ENCODE measurements around the gene ADAM23. TPM values are rescaled to one million over a fixed set of nuclear protein-coding genes. Genes with fewer than 3 reads are reported as not detected.

The ADAM23 gene
- total and polyA plus RNA-seq, 2 of the 13 experiments (the other 11 are each of a cell fraction or from before 2014, with no cell fraction given): 0.04 TPM; not detected in 1

GRCh38 chr2:206478340-206478739 lies 35.0 kb downstream of the ADAM23 start:
- POLR2A ChIA-PET: no interaction called here
- DNase-seq (ENCODE audit: low spot score): no peak
- 12% methylated on average over 3 of the region's 3 CpGs for whole genome bisulfite sequencing (ENCODE audit: low lambda C conversion rate)

DNA sequence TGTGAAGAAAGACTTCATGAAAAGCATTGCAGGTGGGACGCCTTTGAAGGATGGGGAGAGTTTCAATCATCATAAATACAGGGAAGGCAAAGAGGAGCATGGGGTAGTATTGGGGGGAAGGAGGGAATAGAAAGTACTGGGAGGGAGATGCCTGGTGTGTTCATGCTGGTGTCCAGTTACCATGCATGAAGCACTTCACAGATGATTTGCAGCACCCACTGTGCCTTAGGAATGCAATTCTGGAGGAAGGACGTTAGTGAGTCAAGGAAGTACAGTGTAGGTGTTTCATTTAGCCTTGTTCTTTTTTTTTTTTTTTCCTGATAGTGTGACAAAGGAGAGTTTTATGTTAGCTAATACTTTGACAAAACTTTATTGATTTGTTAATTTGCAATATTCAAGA lies 36.8 kb downstream of the ADAM23 start:
- DNase-seq (ENCODE audit: low spot score) (no peak), ATAC-seq (no peak), FAIRE-seq (no peak)
- no TSS peak for BruUV-seq (replicated peaks)
- Histone ChIP-seq H3K27ac (ENCODE audit: extremely low read length, insufficient read depth, low read length) (no peak overlapping the region), H3K36me3 (replicated peaks in 1 of 2; ENCODE audit: control insufficient read depth in 1 of 2, insufficient read depth in 2 of 2, low read length in 2 of 2) (no peaks in the 10 kb centered on the region), H3K4me2 (ENCODE audit: low read depth, low read length) (no peak overlapping the region), H2AFZ (ENCODE audit: low read length) (no peak overlapping the region), H3K4me1 (ENCODE audit: insufficient read depth, low read length) (no peaks in the 10 kb centered on the region), H3K9ac (ENCODE audit: insufficient read depth, low read depth, low read length) (no peak overlapping the region), H3K27me3 (ENCODE audit: control insufficient read depth in 1 of 2, insufficient read depth in 2 of 2, low read length in 2 of 2) (no peaks in the 10 kb centered on the region), H4K20me1 (ENCODE audit: insufficient read depth, low read length) (no peaks in the 10 kb centered on the region), H3K79me2 (ENCODE audit: insufficient read depth, low read length) (no peaks in the 10 kb centered on the region), H3K4me3 (replicated peaks in 1 of 3; ENCODE audit: insufficient read depth in 1 of 3, low read depth in 2 of 3, low read length in 3 of 3) (no peak overlapping the region), H3K9me3 (ENCODE audit: low read length) (no peaks in the 10 kb centered on the region)
- CTCF ChIA-PET (ENCODE audit: low intra/inter-chr PET ratio, low total read pairs): no interaction called here
- in situ Hi-C loops (cut with HindIII; ENCODE audit: extremely low pct_ligation_motif_present, low pct_unique_long_range_greater_than_20kb) (no loop called here), intact Hi-C loops (cut with micrococcal nuclease; ENCODE audit: unreplicated experiment) (loop anchor here (1.0 kb wide), 1 partner anchor 48 kb away; no protein-coding TSS in a partner anchor)
- POLR2A ChIA-PET: no interaction called here
- whole genome bisulfite sequencing (ENCODE audit: low lambda C conversion rate): 0% methylated on average over 2 of the region's 2 CpGs
- no peak for TF ChIP-seq ZBTB21 (CRISPR knock-in tag; IDR thresholded peaks at IDR 0.05)
- no peak for TF ChIP-seq JARID2 (CRISPR knock-in tag; IDR thresholded peaks at IDR 0.05; ENCODE audit: insufficient replicate concordance)
- TF ChIP-seq MYC (CRISPR knock-in tag; IDR thresholded peaks at IDR 0.05; ENCODE audit: borderline replicate concordance): no peak
- no peak for TF ChIP-seq MIER3 (CRISPR knock-in tag; IDR thresholded peaks at IDR 0.05; ENCODE audit: borderline replicate concordance)
- TF ChIP-seq EP300 (IDR thresholded peaks at IDR 0.05; ENCODE audit: low read depth in 2 of 2, low read length in 2 of 2): no peak
- no peak for TF ChIP-seq EP300 (CRISPR knock-in tag; IDR thresholded peaks at IDR 0.05; ENCODE audit: borderline replicate concordance)
- TF ChIP-seq CBX5 (CRISPR knock-in tag; IDR thresholded peaks at IDR 0.05; ENCODE audit: borderline replicate concordance): no peak
- TF ChIP-seq HIVEP1 (CRISPR knock-in tag; IDR thresholded peaks at IDR 0.05): no peak
- no peak for TF ChIP-seq SAP130 (CRISPR knock-in tag; IDR thresholded peaks at IDR 0.05; ENCODE audit: low read depth)
- no peak for TF ChIP-seq ARNT (IDR thresholded peaks at IDR 0.05)
- no peak for TF ChIP-seq SP4 (CRISPR knock-in tag; IDR thresholded peaks at IDR 0.05)
- no peak for TF ChIP-seq HMG20A (CRISPR knock-in tag; IDR thresholded peaks at IDR 0.05; ENCODE audit: borderline replicate concordance)
- no peak for TF ChIP-seq ZNF562 (CRISPR knock-in tag; IDR thresholded peaks at IDR 0.05; ENCODE audit: borderline replicate concordance)
- TF ChIP-seq ZNF7 (CRISPR knock-in tag; IDR thresholded peaks at IDR 0.05): no peak
- TF ChIP-seq E2F1 (CRISPR knock-in tag; IDR thresholded peaks at IDR 0.05): no peak
- TF ChIP-seq, protein P1, sequence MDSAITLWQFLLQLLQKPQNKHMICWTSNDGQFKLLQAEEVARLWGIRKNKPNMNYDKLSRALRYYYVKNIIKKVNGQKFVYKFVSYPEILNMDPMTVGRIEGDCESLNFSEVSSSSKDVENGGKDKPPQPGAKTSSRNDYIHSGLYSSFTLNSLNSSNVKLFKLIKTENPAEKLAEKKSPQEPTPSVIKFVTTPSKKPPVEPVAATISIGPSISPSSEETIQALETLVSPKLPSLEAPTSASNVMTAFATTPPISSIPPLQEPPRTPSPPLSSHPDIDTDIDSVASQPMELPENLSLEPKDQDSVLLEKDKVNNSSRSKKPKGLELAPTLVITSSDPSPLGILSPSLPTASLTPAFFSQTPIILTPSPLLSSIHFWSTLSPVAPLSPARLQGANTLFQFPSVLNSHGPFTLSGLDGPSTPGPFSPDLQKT (CRISPR knock-in tag; IDR thresholded peaks at IDR 0.05; ENCODE audit: borderline replicate concordance): no peak

More at GRCh38 chr2:206478340-206478739, 35.0 kb downstream of the ADAM23 start:
- H2AFZ ChIP-seq (ENCODE audit: low read length): no peak overlapping the region
- BruUV-seq (replicated peaks): no TSS peak
- H3K27me3 ChIP-seq (ENCODE audit: control insufficient read depth in 1 of 2, insufficient read depth in 2 of 2, low read length in 2 of 2): no peaks in the 10 kb centered on the region
- TF ChIP-seq CREB1 (IDR thresholded peaks at IDR 0.05): peak; percentile 85
- TF ChIP-seq CREB1 (CRISPR knock-in tag; IDR thresholded peaks at IDR 0.05): no peak
- TF ChIP-seq WIZ (CRISPR knock-in tag; IDR thresholded peaks at IDR 0.05): no peak
- H3K27ac ChIP-seq (ENCODE audit: extremely low read length, insufficient read depth, low read length): no peak overlapping the region
- ATAC-seq (no peak), FAIRE-seq (no peak)
- no peak overlapping the region for H3K4me2 ChIP-seq (ENCODE audit: low read depth, low read length)
- no peak overlapping the region for H3K4me3 ChIP-seq (replicated peaks in 1 of 3; ENCODE audit: insufficient read depth in 1 of 3, low read depth in 2 of 3, low read length in 3 of 3)
- CTCF ChIA-PET (ENCODE audit: low intra/inter-chr PET ratio, low total read pairs): no interaction called here
- H4K20me1 ChIP-seq (ENCODE audit: insufficient read depth, low read length): no peaks in the 10 kb centered on the region
- no peaks in the 10 kb centered on the region for H3K4me1 ChIP-seq (ENCODE audit: insufficient read depth, low read length)
- intact Hi-C loops (cut with micrococcal nuclease; ENCODE audit: unreplicated experiment) (no loop called here), in situ Hi-C loops (cut with HindIII; ENCODE audit: extremely low pct_ligation_motif_present, low pct_unique_long_range_greater_than_20kb) (no loop called here)
- no peak overlapping the region for H3K9ac ChIP-seq (ENCODE audit: insufficient read depth, low read depth, low read length)
- no peaks in the 10 kb centered on the region for H3K79me2 ChIP-seq (ENCODE audit: insufficient read depth, low read length)
- H3K36me3 ChIP-seq (replicated peaks in 1 of 2; ENCODE audit: control insufficient read depth in 1 of 2, insufficient read depth in 2 of 2, low read length in 2 of 2): no peaks in the 10 kb centered on the region
- H3K9me3 ChIP-seq (ENCODE audit: low read length): no peaks in the 10 kb centered on the region

All from HepG2 (cell line).